ENCODE measurements around the gene TFAP2E.

TFAP2E gene

DNA sequence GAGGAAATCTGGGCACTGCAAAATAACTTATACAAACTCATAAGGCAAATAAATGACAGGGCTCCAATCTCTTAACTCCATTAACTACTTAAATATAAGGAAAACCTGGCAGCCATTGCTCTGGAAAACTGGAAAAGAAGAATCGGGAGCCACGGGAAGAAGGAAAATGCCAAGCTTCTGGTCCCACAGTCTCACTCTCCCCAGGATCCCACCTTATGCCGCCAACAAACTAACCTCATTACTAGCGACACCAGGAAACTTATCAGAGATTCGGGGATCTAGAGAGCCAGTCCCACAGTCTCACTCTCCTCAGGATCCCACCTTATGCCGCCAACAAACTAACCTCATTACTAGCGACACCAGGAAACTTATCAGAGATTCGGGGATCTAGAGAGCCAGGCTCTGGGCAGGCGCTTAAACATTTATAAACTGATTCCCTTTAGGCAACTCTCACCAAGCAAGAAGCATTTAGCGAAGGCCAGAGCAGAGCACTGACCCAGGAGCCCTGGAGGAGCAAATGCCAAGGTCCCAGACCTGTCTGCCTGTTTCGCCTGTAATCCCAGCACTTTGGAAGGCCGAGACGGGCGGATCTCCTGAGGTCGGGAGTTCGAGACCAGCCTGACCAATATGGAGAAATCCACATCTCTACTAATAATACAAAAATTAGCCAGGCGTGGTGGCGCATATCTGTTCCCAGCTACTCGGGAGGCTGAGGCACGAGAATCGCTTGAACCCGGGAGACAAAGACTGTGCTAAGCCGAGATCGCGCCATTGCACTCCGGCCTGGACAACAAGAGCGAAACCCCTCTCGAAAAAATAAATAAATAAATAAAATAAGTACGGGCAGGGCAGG, 67.5 kb downstream of the TFAP2E start:
- in situ Hi-C loops (cut with MboI; ENCODE audit: low sequenced_read_pairs): no loop called here

DNA sequence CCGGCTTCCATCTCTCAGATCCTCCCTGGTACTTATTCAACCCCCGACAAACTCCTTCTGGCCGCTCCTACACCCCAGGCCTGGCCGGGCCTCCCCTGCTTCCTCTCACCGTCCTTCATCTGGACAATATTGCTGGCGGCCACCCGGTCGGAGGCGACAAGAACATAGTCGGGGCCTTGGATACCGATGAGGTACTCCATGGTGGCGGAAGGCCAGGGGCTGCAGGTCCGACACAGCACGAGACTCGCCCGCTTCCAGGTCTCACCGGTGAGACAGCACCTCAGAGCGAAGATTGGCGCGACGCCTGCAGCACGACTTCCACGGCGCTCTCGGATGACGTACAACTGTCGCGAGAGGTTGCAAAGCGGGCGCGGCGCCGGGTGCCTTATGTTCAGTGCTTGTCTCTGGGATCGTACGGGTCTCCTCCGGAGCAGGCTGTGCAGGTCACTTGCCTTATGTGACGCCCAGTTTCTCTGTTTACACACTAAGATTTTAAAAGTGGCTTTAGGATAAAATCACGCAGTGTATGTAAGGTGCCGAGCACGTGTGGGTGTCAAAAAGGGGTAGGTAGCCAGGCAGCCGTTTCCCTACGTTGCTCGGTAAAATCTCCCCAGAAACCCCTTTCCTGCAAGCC, 68.2 kb downstream of the TFAP2E start, which contains the start of gene PSMB2:
PSMB2 (minus strand) TSS at position 294 of the 634 bp plus-strand sequence; CDS start at position 200, 94 bp downstream.
- in situ Hi-C loops (cut with MboI; ENCODE audit: low sequenced_read_pairs): no loop called here

DNA sequence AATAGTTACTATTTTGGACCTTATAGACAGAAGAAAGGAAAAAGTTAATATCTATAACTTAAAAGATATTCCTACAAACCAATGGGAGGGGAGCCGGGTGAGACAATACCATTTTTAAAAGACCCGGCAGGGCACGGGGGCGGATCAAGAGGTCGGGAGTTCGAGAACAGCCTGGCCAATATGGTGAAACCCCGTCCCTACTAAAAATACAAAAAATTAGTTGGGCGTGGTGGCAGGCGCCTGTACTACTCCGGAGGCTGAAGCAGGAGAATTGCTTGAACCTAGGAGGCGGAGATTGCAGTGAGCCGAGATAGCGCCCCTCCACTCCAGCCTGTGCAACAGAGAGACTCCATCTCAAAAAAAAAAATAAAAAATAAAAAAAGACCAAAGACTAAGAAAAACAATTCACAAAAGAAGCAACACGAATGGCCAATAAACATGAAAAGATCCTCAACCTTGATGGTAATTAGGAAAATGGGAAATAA, 69.4 kb downstream of the TFAP2E start:
- in situ Hi-C loops (cut with MboI; ENCODE audit: low sequenced_read_pairs): no loop called here

DNA sequence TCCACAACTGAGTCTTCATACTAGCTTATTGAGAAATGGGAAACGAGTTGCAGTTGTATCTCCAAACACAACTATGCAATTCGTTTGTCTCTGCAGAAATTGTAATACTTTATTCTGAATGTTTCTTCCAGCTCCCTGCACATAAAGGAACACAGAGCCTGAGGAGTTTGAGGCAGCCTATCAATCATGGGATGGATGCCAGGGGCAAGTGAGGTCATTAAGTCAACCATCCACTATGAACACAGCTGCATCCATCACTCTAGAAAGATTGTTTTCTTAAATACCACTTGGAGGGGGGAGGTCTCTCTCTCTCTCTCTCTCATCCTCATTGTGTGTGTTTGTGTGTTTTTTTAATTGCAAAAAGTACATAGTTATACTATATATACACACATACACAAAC, 71.1 kb downstream of the TFAP2E start:
- in situ Hi-C loops (cut with MboI; ENCODE audit: low sequenced_read_pairs): no loop called here
